Kidney capillary endothelial cell (primary cell): ENCODE data around the gene CTAGE1.
A peak's percentile ranks its signal among the peaks of the same experiment; 100 is the strongest.
"Not testable (repeated sequence)": the region's sequence is repeated elsewhere in the genome, so short reads cannot be mapped to it uniquely, and the experiment has no call there.

Source experiments
- DNase-seq: peaks from one replicate; pipeline ENCODE4 v3.0.0-alpha.2; 2018; ENCODE audit warnings: low spot score

The CTAGE1 gene

DNA sequence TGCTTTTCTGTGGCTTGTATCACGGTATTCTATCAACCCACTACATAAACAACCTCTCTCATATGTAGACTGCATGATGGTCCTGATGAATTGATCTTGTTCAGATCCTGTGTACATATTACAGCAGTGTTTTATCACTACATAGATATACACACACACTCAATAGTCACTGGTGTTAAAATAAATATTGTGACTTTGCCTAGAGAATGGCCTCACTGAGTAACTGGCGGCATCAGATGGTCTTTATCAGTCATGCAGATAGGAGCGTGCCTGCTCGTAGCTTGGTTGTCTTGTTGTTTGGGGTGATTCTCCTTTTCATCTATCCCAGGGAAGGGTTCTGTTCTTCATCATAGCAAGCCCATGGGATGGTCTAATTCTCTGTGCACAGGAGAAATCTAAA is 18.4 kb upstream of the CTAGE1 start:
- DNase-seq, result no peak

DNA sequence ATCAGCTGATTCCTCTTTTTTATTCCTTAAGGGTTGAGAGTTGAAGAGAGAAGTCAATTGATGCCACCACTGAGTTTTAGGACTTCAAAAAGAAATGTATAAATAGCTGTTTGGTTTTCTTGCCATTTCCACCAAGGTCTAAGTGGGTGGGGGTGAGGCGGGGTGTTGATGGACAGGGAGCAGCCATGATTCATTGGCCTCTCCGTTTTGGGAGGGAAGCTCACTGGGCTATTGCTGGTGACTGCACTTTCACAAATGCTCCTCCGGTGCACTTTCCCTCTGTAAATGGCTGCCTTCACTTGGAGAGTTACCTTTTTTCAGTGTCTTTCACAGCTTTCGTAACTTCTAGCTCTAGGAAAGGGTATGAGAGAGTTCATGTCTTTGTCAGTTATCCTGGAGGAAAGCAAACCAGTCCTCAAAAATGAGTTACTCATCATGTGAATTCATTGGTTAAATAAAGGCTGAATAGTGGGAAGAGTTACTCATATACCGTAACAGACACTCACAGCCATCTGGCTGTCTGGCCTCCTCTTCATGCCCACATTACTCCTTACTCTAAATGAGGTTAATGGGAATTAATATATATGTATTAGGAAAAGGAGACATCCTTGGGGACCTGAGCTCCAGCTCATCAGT is 17.4 kb upstream of the CTAGE1 start:
- peak; percentile 75 for DNase-seq

DNA sequence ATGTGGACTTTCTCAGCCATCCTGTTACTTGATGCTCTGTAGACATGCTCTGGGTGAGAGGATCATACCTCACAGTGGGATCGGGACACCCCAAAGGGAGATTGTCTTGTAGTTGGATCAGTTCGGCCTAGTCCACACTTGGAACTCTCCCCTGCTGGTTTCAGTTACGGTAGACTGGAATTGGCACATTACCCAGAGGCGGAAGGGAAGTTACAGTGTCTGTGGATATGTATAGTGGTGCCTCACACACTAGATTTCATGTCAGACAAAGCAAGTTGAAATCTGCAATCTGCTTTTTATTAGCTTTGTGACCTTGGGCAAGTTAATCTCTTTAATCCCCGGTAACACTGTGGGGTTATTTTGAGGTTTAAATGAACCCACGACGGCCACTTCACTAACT is 16.2 kb upstream of the CTAGE1 start:
- no peak for DNase-seq

DNA sequence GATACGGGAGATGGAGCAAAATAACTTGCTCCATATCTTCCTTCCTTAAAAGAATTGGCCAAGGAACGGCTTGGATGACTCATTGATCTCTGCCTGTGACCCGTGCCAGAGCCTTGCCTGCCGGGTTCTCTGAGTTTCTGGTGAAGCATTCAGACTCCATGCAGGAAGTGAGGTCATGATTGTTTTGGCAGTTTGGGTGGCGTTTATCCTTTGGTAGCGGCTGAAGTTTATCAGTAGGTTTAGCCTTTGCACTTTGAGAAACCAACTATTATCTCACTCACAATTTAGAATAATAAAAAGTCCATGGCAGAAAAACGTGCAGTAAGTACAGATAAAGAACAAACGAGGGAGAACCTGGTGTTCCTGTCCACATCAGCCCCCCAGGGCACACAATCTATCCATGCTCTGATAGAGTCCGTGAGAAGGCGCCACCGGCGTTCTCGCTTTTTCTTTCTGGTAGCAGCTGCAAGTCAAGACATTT is 15.0 kb upstream of the CTAGE1 start:
- peak; percentile 87 for DNase-seq

DNA sequence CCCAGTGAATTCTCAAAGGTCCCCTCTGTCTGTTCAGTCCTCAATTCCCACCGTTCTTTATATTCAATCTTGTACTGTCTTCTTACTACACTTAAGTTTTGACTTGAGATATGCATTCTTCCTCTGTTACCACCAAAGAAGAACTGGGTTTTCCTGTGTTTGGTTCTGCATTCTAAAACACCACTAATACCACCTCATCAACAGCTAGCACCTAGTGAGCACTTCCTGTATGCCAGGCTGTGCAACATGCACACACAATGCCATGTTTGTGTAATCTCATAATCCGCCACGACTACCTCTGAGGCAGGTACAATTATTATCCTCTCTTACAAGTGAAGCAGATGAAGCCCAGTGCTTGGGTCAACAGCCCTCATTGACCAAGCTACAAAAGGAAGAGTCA is 11.8 kb upstream of the CTAGE1 start:
- no peak for DNase-seq

DNA sequence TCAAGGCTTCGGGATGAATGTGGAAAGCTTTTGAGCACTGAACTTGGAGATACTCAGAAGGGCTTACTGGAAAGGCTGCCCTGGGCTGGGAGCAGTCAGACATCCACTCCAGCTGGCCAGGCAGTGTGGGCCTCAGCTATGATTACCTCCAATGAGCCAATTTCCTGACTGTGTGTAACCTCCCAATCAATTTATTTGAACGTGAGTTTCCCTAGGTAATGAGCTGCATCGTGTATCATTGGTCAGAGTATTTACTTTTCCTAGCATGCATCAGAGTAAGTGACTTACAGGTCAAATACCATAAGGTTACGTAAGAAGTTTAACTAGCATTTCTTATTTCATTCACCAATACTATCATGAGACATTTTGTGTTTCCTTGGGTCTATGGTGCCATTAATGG is 11.0 kb upstream of the CTAGE1 start:
- DNase-seq, result no peak

DNA sequence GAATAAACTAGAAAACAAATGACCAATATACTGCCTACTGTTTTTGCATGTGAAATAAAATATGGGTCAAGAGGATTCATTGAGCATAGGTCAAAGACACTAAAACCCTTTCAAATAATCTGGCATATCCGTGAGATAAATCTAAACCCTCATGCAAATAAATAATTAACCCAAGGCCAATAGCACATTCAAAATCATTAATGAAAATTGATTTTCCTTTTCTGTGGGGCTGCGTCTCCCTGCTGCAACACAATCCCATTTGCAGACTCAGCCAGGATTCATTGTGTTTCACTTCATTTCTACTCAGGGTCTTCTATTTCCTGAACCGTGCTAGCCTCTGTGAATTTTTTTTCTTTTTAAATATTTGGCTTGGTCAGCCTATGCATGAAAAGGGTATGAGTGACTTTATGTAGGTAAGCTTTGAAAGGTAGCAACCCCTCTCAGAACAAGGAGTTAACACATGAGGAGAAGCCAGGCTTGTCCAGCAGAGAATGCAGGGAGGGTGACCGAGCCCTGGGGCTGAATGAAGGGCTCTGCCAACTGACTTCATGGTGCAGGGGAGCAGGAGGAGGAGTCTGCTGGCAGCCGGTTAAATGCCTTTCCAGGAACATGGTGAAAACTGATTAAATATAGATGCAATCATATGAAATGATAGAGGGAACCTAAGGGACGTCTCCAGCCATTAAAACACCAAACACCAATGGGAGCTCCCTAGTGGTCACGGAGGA is 10.3 kb upstream of the CTAGE1 start:
- no peak for DNase-seq

DNA sequence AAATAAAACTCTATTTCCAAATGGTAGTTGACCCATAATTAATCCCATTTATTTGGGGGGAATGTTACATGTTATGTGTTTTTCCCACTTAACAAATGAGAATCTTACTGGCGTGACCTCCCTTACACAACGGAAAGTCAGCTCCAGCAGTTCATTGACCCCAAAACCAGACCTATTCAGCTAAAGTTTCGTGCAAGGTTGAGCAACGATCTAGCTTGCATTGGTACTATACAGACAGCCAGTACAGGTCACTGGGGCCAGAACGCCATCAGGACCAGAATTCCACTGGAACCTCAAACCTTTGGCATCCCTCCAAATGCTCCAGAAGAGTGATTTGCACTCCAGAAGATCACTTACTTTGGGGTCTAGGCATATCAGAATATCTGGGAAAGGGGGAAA is 6.8 kb upstream of the CTAGE1 start:
- DNase-seq, result no peak

DNA sequence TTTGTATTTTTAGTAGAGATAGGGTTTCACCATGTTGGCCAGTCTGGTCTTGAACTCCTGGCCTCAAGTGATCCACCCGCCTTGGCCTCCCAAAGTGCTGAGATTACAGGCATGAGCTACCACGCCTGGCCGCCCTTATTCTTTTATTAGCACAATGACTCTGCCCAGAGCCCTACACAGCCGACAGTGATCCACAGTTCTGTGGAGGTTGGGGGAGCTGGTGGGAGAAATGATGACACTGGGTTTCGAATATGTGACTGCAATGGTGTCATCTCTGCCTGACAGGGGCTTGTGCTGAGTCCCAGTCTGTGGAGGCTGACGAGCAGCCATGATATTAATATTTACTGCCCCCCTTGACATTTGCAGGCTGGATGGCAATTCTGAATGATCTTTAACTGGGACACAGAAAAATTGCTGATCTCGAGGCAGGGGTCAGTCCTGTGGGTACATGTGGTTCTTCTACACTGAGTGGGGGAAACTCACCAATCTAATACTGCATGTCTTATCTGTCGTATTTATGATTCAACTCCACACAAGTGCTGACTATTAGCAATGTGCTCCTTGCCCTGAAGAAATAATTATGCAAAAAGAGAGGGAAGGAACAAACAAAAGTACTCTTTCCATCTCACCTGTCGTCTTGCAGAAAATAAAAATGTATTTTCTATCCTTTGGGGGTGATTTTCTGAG is 6.3 kb upstream of the CTAGE1 start:
- no peak for DNase-seq

DNA sequence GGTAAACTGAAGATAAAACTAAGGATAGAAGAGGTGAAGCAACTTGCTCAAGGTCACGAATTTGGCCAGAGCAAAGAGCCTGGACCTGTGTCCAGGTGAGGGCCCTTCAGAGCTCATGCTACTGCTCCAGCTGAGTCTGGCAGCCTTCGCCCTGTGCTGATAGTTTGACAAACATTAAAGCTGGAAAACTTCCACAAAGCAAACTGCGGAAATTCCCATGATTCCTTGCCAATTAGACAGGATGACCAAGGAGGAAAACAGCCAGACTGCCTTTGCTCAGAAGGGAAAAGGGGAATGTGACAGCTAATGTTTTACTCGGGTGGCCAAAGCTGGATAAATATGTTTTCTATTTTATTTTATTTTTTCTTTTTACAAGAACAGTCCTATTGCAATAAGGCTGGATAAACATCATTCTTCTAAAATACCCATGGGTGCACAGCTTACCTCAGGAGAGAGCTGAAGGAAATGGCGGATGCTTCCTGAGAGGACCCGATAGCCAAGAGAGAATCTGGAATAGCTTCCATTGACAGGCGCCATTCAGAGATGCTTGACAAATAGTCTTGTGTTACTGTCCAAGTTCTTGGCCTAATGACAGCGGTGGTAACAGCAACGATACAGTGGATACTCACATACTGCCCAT is 5.3 kb upstream of the CTAGE1 start:
- DNase-seq, result no peak

DNA sequence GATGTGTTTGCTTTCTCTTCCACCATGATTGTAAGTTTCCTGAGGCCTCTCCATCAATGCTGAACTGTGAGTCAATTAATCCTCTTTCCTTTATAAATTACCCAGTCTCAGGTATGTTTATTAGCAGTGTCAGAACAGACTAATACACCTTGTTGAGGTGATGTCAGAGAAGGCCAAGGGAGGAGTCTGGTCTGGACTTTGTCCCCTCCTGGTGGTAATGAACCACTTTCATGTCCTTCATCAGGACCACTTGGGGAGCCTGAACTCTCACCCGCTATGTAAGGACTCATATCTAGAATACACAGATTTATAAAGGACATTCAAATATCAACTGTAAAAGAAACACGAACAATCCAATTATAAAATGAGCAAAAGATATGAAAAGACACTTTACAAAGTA is 2.9 kb upstream of the CTAGE1 start:
- no peak for DNase-seq

DNA sequence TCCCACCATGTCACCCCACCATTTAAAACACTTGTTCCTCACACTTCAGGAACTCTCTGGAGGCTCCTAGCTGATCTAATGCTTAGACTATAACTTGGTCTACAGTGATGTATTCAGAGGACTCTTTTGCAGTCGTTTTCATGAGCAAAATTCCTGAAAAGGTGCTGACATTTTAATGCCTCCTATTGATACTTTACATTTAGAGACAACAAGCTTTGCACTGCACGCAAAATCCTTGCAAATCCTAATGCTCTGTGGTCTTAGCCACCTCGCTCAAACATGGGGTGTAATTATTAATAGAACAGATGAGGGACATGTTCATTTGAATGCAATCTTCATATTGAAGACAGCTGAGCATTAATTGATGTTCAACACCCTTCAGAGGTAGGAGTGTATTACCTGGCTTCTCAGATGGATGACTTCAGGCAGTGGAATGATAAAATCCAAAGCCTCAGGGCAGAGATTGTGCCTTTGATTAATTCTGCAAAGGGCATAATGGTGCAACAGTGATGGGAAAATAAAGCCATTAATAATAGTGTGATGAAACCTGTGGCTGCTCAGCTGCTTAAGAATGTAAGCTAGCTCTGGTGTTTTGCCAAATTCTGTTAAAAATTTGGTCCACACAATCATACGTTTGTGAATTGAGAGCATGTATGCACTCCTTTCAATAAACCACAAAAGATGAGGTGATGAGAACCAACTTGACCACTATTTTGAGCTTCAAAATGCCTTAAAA is 5.4 kb downstream of the CTAGE1 start:
- no peak for DNase-seq

DNA sequence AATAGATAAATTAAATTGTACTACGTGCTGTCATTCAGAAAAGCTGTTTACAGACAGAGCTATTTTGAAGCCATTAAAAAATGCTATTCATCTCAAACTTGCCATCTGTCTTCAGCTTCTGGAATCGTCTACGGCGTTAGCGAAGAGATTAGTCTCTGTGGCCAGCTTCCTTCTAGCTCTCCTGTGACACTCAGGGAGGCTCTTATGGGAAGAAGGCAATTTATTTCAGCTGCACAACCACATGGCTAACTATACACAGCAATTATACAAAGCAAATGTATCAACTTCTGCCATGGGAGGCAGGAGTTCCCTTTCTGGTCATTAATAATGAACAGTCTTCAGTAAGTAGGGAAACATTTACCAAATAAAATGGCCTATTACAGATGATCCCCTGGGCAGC is 6.3 kb downstream of the CTAGE1 start:
- DNase-seq, result no peak

DNA sequence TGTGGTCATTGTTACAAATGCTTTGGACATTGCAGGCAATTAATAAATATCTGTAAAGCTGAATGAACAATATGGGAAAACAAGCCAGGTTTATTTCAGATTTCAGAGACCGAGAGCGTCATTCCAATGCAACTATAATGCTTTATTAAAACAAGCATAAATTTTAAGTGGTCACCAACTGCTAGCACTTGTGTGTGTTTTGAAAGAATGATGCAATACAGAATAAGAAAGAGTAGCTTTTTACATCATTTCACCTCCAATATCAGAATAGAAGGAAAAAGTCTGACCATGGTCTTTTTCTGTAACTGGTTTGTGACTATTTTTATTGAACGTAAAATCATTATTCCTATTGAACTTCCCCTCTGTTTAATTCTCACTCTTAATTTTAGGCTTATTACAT is 7.6 kb downstream of the CTAGE1 start:
- no peak for DNase-seq

DNA sequence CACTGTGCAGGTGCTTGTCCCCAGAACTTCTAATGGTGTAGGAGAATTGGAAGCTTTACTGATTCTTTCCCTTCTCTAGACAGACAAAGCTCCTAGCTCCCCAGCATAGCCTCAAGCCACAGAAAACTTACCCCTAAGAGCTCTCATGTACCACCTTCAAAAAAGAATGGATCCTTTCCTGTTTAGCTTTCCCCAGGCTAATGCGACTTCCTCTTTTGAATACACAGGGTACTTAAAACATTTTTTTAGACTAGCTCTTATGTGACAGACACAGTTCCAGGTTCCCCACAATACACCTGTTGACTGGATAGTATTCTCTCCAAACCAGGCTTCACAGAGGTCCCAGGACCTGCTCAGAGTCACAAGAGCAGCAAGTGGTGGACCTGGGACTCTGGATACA is 8.3 kb downstream of the CTAGE1 start:
- no peak for DNase-seq

DNA sequence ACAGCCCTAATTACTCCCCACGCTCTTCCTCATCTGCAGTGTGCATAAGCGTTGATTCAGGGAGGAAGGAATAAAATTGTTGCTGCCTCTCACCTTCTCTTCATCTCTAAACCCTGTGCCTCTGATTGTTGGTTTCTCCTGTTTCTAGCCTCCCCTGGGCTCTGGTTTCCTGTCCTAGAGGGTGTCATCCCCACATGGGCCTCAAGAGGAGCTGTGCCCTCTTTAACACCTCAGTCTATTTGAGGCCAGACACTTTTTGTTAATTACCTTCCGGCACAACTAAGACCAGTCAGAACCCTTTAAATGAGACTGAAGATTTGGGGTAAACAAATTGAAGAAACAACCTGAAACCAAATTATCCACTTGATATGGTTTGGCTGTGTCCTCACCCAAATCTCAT is 9.7 kb downstream of the CTAGE1 start:
- DNase-seq, result no peak

DNA sequence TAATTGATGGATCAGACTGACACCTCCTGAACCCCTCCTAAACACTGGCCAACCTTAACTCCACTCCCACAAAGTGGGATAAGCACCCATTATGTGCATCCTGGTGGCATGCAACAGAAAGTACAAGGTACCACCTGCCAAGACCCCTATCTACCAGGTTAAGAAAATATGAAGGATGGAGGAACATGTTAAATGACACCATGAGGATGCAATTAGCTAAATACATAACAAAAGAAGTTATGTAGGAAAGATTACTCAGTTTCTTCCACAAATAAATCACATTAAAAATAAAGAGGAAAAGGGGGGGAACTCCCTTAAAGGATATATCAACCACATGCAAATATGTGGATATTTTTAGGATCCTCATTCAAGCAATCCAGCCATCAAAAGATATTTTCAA is 12.6 kb downstream of the CTAGE1 start:
- DNase-seq, result no peak

DNA sequence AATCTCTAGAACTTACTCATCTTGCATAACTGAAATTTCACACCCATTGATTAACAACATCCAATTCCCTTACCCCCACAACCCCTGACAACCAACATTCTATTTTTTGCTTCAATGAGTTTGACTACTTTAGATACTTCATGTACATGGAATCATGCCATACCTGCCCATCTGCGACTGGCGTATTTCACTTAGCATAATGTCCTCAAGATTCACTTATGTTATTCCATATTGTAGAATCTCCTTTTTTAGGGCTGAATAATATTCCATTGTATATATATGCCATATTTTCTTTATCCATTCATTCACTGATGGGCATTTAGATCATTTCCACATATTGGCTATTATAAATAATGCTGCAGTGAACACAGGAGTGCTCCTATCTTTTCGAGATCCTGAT is 13.8 kb downstream of the CTAGE1 start:
- no peak for DNase-seq

DNA sequence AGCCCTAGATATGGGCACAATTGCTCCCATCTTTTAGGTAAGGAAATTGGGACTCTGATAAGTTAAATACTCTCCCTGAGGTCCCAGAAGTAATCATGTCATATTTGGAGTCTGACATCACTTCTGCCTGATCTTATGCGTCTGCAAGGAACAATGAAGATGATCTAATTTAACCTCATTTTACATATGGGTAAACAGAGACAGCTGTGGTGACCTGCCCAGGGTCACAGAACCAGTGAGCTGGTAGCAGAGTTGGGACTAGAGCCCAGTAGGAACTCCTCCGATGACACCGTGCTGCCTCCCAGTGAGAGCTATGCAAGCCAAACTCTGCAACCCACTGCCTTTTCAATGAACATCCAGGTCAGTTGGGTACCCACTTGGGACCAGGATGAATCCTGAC is 17.8 kb downstream of the CTAGE1 start:
- DNase-seq, result peak; percentile 47

DNA sequence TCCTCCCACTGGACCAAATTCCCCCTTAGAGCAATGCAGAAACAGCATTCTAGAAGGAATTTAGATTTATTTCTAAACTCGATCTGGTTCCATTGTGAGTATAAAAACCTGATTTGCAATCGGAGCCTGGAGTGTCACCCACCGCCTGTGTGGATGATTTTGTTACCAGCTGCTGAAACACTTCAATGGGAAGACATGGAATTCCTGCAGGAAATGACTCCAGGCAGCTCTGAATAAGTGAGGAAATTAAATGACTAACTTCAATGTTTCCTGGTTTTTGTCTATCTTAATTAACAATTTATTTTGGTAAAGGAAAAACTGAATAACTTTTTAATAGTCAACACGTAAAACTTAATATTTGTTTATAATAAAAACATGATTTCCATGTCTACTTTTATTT is 19.3 kb downstream of the CTAGE1 start:
- peak; percentile 81 for DNase-seq

DNA sequence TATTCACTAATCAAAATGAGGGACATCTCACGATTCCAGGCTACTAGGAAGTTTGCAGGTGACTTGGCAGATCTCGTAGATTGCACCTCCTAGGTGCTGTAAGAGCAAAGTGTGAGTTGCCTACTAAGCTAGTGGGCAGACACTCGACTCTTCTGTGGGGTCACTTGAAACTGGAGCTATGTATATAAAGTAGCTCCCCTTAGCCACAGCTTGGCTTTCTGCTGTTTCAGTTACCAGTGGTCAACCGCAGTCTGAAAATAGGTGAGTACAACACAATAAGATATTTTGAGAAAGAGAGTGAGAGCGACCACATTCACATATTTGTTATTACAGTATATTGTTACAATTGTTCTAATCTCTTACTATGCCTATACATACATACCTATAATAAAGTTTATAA is 23.3 kb downstream of the CTAGE1 start:
- DNase-seq, result no peak

DNA sequence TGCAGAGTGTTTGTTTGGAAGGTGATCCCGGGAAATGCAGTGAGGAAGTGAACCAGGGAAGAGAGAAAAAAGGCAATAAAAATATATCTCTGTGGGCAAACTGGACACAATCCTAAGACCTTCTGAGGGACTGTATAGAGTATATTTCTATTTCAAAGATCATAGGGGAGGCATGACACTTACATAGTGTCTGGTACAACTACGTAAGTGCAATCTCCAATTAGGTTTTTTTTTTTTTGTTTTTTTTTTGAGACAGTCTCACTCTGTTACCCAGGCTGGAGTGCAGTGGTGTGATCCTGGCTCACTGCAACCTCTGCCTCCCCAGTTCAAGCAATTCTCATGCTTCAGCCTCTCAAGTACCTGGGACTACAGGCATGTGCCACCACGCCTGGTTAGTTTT is 24.6 kb downstream of the CTAGE1 start:
- DNase-seq, result not testable (repeated sequence)
